Measurements from ENCODE around the gene CYB561. TPM values are rescaled to one million over a fixed set of nuclear protein-coding genes. Genes with fewer than 3 reads are reported as not detected.

The CYB561 gene
- total RNA-seq, 1 donor from 2014 or later: 3.3 TPM

Other genes with a start within 250 kb of the CYB561 start
- 1.5 and 1.6 TPM in 2 replicates for gene ACE, start 30.8 kb upstream of the CYB561 start, total RNA-seq
- gene KCNH6, start 77.1 kb upstream of the CYB561 start, total RNA-seq: not detected in 2 replicates
- gene DCAF7, start 104.2 kb upstream of the CYB561 start, total RNA-seq: 128 and 131 TPM in 2 replicates
- gene TACO1, start 154.6 kb upstream of the CYB561 start, total RNA-seq: 18.0 and 18.4 TPM in 2 replicates
- 27.1 and 28.5 TPM in 2 replicates for gene MAP3K3, start 176.1 kb upstream of the CYB561 start, total RNA-seq